Measurements from ENCODE around the gene PTDSS2.
"Not testable (repeated sequence)": the region's sequence is repeated elsewhere in the genome, so short reads cannot be mapped to it uniquely, and the experiment has no call there.

The PTDSS2 gene

DNA sequence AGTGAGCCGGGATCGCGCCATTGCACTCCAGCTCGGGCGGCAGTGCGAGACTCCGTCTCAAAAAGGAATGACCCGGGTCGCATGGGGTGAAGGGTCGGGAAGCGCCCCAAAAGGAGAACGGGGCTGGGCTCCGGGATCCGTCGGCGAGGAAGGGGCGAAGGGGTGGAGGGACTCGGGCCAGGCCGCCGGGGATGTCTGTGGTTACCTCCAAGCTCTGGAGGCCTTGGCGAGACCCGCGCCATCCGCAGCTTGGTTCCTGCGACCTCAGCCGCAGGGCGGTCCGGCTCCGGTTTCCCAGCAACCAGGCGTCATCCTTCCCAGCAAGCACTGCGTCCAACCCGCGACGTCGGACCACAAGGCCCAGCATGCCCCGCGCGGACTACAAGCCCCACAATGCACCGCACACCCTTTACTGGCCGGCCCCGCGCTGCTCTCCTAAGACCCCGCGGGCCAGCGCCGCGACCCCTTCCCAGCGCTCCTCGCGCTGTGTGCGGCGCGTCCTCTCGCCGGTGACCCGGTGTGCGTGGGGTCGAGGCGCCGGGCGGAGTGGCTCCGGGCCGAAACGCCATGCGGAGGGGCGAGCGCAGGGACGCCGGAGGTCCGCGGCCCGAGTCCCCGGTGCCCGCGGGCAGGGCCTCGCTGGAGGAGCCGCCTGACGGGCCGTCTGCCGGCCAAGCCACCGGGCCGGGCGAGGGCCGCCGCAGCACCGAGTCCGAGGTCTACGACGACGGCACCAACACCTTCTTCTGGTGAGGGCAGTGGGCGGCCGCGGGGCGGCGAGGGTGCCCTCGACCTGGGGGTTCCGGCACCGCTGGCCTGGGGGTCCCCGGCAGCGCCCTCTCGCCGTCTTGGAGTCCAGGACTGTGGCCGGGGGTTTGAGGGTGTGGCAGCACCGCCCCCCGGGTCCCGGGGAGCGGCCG is at the start of gene PTDSS2:
TSS of gene PTDSS2 (plus strand) at position 391 of the 920 bp plus-strand sequence. CDS start at position 568, 177 bp downstream.
- peak; percentile 94 for DNase-seq

GRCh38 chr11:401196-401595 is 48.9 kb upstream of the PTDSS2 start:
- DNase-seq = not testable (repeated sequence)

GRCh38 chr11:403021-403760 is 46.9 kb upstream of the PTDSS2 start:
- no peak for DNase-seq

- no peak for DNase-seq
These were observed 46.2 kb upstream of the PTDSS2 start for GRCh38 chr11:403761-404431.

DNA sequence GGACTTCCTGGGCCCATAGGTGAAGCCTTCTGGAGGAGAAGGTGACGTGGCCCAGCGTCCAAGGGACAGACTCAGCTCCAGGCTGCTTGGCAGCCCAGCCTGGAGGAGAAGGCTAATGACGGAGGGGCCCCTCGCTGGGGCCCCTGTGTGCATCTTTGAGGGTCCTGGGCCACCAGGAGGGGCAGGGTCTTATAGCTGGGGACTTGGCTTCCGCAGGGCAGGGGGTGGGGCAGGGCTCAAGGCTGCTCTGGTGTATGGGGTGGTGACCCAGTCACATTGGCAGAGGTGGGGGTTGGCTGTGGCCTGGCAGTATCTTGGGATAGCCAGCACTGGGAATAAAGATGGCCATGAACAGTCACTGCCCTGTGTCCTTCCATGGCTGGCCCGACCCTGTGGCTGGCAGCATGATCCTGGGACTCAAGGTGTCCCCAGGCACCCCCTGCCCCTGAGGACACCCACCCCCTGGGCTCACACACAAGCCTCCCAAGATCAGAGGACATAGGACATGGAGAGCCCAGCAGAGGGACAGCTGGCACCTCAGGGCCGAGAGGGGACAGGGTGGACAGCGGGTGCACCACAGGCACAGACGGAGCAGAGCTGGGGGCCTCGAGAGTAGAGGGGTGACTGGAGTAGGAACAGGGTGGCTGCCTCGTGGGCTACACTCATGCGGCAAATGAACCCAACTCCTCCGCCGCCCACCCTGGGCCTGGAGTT is 45.4 kb upstream of the PTDSS2 start:
- DNase-seq = no peak

DNA sequence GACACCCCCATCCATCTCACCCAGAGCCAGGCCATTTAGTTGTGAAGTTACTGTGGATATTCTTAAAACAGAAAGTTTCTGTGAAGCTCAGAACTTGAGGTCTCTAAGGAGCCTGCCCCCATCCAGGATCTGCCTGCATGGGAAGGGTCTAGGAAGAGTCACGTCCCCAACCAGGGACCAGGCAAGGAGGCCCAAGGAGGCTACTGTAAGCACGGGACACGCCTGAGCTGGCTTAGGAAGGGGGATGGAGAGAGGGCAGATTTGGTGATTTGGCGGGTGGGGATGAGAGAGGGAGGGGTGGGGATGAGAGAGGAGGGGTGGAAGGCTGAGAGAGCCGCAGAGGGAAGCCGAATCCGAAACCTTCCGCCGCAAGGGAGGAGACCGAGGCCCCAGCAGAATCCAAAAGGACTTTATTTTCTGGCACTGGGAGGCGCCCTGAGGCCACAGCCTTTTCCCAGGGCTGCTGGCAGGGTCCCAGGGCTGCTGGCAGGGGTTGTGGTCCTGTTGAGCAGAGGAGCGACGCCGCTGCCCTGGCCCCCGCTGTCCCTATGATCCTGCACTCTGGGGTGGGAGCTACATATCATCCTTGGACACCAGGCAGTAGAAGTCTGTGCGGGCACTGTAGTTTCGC is 44.6 kb upstream of the PTDSS2 start:
- DNase-seq = no peak

DNA sequence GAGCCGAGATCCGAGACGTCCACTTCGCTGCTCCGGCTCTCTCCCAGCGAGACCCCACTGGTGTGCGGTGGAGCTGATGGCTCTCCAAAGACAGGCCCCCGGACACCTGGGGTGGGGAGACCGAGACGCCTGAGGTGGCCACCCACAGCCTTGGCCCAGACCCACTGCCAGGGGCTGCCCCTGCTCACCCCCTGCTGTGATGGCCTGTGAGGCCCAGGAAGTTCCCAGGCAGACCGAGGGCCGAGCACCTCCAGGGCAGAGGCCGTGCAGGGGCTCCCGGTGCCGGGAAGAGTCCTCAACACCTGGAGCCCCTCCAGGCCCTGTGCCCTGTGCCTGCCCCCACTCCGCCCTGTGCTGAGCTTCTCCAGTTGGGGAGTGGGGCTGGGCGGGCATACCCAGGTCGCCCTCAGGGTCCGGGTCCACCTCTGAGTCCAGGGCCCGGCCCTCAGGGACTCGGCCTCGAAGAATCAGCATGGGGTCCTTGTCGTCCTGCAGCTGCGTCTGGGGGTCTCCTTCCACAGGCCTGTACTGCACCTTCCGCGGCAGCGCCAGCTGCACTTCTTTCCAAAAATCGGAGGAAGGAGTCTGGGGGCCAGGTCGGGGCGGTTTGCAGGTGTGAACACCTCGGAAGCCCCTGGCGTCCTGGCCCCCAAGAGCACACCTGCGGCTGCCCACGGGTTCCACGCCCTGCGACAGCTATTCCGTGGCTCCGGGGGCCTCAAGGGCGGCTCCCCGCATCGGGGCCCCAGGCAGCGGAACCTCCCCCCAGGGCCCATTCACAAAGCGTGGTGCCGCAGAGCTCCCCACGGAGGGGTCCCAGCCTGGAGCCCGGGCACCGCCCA is 43.9 kb upstream of the PTDSS2 start:
- no peak for DNase-seq

- peak; percentile 96 for DNase-seq
These were observed 43.1 kb upstream of the PTDSS2 start for GRCh38 chr11:406796-407650.

DNA sequence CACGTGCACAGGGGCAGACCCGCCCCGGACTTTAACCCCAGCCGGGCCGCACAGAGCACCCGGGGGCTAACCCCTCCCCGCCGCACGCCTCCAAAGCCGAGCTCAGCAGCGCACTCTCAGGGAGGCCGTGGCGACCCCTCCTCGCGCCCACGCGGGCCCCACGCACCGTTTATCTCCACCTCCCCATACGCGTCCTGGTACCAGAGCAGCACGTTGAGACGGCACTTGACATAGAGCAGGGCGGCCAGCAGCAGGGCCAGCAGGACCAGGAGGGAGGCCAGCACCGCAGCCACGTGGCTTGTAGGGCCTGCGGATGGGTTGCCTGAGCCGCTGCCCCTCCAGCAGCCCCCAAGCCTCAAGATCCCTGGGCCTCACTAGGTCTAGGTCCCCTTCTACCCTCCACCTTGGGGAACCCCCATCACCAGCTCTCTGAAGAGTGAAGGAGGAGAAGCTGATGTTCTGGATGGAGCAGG is 42.4 kb upstream of the PTDSS2 start:
- no peak for DNase-seq

- no peak for DNase-seq
These were observed 41.7 kb upstream of the PTDSS2 start for GRCh38 chr11:408154-409007.

- no peak for DNase-seq
These were observed 41.0 kb upstream of the PTDSS2 start for GRCh38 chr11:409008-409599.

DNA sequence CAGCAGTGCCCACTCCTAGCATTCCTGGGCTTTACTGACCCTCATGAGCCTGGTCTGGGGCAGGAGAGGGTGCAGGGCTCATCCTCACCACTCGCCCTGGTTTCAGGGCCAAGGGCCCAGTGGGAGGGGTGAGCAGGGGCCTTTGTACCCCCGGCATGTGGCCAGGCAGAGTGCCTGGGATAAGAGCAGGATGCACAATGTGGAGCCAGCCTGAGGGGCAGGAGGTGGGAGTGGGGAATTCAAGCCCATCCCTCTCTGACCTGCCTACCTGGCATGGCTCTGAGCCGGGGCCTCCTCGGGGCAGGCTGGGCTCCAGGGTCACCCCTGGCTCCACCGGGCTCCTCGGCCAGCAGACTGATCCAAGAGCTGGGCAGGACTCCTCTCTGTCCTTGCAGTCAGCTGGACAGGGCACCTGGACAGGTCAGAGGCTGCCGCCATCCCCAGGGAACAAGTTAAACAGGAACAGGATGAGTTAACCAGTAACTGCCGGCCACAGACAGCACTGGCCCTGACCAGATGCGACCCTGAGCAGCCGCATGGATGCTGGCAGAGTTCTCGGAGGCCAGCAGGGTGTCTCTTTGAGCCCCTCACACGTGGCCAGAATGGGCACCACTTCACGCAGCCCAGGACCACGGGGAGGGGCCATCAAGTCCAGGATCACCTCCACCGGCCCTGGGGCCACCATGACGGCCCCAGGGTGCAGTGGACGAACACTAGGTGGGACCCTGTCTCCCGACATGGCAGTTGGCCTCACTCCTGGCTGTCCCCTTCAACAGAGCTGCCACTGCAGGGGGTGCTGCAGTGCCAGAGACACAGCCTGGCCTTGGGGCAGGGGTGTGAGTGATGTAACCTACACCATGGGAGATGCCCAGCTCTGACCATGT is 40.2 kb upstream of the PTDSS2 start:
- no peak for DNase-seq

DNA sequence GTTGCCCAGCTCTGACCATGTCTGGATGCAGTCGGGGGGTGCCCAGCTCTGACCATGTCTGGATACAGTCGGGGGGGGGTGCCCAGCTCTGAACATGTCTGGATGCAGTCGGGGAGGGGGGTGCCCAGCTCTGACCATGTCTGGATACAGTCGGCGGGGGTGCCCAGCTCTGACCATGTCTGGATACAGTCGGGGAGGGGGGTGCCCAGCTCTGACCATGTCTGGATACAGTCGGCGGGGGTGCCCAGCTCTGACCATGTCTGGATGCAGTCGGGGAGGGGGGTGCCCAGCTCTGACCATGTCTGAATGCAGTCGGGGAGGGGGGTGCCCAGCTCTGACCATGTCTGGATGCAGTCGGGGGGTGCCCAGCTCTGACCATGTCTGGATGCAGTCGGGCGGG is 39.4 kb upstream of the PTDSS2 start:
- not testable (repeated sequence) for DNase-seq

GRCh38 chr11:411520-411919 is 38.6 kb upstream of the PTDSS2 start:
- DNase-seq = not testable (repeated sequence)

DNA sequence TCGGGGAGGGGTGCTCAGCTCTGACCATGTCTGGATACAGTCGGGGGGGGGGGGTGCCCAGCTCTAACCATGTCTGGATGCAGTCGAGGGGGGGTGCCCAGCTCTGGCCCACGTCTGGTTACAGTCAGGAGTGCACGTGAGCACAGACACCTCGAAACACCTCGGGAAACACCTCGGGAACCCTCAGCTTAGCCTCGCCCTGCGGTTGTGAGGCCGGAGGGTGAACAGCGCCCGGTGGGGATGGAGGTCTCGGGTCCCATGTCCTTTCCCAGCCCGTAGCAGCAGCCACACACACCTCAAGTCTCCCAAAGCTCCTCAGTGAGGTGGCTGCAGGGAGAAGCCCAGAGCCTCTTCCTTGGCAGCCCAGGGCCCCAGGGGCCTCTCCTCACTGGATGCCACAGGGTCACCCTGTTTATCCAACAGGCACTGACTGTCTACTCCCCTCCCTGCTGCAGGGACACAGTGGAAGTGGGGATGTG is 37.4 kb upstream of the PTDSS2 start:
- no peak for DNase-seq

DNA sequence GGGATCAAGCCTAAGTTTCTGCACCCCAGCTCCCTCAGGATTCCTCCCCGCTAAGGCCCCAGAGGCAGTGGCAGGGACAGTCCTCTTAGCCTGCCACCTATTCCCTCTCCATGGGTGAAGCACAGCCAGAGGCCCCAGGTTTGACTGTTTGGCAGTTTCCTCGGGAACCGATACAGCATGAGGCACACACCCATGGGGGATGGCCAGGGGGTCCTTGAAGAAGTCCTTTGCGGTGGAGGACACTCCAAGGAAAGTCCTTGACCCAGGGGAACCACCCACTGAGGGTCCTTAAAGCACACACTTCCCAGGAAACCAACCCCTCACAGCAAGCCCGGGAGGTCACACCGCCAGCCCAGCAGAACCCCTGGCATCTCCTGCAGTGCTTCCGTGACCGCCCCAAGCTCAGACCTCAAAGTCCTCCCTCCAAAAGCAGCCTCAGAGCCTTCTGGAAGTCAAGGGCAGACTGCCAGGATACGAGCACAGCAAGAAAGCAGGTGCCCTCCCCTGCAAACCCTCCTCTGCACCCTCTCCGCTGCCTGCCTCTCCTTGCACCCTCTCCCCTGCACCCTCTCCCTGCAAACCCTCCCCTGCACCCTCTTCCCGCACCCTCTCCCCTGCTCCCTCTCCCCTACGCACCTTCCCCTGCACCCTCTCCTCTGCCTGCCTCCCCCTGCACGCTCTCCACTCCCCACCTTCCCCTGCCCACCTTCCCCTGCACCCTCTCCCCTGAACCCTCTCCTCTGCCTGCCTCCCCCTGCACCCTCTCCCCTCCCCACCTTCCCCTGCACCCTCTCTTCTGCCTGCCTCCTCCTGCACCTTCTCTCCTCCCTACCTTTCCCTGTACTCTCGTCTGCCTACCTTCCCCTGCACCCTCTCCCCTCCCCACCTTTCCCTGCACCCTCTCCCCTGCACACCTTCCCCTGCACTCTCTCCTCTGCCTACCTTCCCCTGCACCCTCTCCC is 36.7 kb upstream of the PTDSS2 start:
- peak; percentile 18 for DNase-seq
